HG03575 (cell line): ENCODE results near the gene KCNQ1.

Experiments used
- ATAC-seq: cut with Tn5 transposase; IDR thresholded peaks from one replicate; pipeline ENCODE4 v1.9.1; 2021; ENCODE audit not compliant: unreplicated experiment, insufficient number of reproducible peaks, low FRiP score; ENCODE audit errors: extremely low read depth

The KCNQ1 gene

GRCh38 chr11:2803186-2804091 lies 358.6 kb downstream of the KCNQ1 start:
- ATAC-seq = no peak

- no peak for ATAC-seq
These were observed 359.4 kb downstream of the KCNQ1 start for GRCh38 chr11:2804189-2804588.

GRCh38 chr11:2804701-2805387 lies 360.0 kb downstream of the KCNQ1 start:
- no peak for ATAC-seq

- ATAC-seq = no peak
These were observed 360.7 kb downstream of the KCNQ1 start for GRCh38 chr11:2805388-2806056.

GRCh38 chr11:2806351-2807024 lies 361.7 kb downstream of the KCNQ1 start:
- no peak for ATAC-seq

- no peak for ATAC-seq
These were observed 362.3 kb downstream of the KCNQ1 start for GRCh38 chr11:2807025-2807681.

GRCh38 chr11:2807801-2808241 lies 363.0 kb downstream of the KCNQ1 start:
- ATAC-seq = no peak

- ATAC-seq = no peak
These were observed 364.3 kb downstream of the KCNQ1 start for GRCh38 chr11:2808850-2809846.

- ATAC-seq = no peak
These were observed 365.0 kb downstream of the KCNQ1 start for GRCh38 chr11:2809854-2810253.

- ATAC-seq = no peak
These were observed 365.8 kb downstream of the KCNQ1 start for GRCh38 chr11:2810411-2811205.

- no peak for ATAC-seq
These were observed 366.6 kb downstream of the KCNQ1 start for GRCh38 chr11:2811206-2812091.

GRCh38 chr11:2812371-2812991 lies 367.7 kb downstream of the KCNQ1 start:
- ATAC-seq = no peak

GRCh38 chr11:2813141-2813908 lies 368.5 kb downstream of the KCNQ1 start:
- ATAC-seq = no peak

GRCh38 chr11:2813968-2814367 lies 369.2 kb downstream of the KCNQ1 start:
- ATAC-seq = no peak

GRCh38 chr11:2814751-2815150 lies 369.9 kb downstream of the KCNQ1 start:
- no peak for ATAC-seq
